ENCODE measurements around the gene PCID2.

DNA sequence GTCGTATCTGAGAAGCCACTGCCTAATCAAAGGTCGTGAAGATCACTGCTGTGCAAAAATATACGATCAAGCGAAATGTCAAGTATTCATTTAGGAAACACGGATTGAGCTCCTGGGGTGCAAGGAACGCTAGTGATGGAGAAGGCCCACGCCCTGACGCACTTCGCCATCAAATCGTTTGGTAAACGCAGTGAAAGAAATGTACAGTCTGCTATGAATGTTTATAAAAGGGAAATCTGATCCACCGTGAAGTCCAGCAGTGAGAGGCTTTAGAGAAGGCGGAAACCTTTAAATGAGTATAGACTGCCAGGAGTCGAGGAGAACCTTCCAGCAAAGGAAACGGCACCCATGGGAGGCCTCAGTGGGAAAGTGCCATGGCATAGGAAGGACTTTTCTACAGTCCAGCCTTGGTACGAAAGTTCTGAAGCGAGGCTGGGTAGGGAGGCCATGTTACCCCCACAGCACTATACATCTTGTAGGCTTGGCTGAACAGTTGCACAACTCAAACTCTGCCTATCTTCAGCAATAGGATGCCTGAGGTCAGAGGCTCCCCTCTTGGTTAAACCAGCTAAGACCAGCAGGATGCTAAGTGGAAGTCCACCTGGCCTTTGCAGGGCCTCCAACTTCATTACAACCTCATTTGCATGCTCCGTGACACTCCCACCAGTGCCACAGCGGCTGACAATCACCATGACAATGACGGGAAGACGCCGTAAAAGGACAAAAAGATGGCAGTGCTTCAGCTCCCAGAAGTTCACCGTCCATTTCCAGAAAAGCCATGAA, 20.4 kb downstream of the PCID2 start:
- TF ChIP-seq ZNF274 (IDR thresholded peaks at IDR 0.05; ENCODE audit: low read depth, low read length) (no peak), SUZ12 (IDR thresholded peaks at IDR 0.05; ENCODE audit: extremely low read depth, insufficient read depth, insufficient read length) (no peak), YY1 (IDR thresholded peaks at IDR 0.05; ENCODE audit: insufficient read depth, insufficient read length) (no peak)
